ENCODE data around the gene ZNF526. TPM values are rescaled to one million over a fixed set of nuclear protein-coding genes. Genes with fewer than 3 reads are reported as not detected.

ZNF526 gene
- total and polyA plus RNA-seq, 9 of the 15 experiments (the other 6 are each of a cell fraction or from before 2014, with no cell fraction given): 1.3 to 17.9 (median 6.2) TPM

- TF ChIP-seq AFF1 (IDR thresholded peaks at IDR 0.05; ENCODE audit: low read depth in 1 of 2, partially characterized antibody in 2 of 2) (no peak), HDAC6 (IDR thresholded peaks at IDR 0.05; ENCODE audit: low read depth, low read length) (no peak), YBX1 (IDR thresholded peaks at IDR 0.05) (no peak), MGA (IDR thresholded peaks at IDR 0.05) (no peak), MYBL2 (IDR thresholded peaks at IDR 0.05; ENCODE audit: low read depth) (no peak), MYBL2 (CRISPR knock-in tag; IDR thresholded peaks at IDR 0.05; ENCODE audit: borderline replicate concordance) (no peak), RAD51 (IDR thresholded peaks at IDR 0.05; ENCODE audit: borderline replicate concordance, low read depth) (peak; percentile 40; the same call in 1 of the 2 replicates)
Observed at GRCh38 chr19:42253245-42254088, 33.4 kb downstream of the ZNF526 start (continued).

Data from K562 (cell line).